Esophagus squamous epithelium (tissue), 4 donors: ENCODE data around the gene TSHZ2.

ENCODE experiments used
- CTCF ChIP-seq, 6 experiments: fragments of 450-650 bp in 4 of 6; fragments of 200-600 bp in 2 of 6; sonication (generic) in 2 of 6; IDR thresholded peaks; one replicate each; pipeline ENCODE4 v1.5.1; 2016 to 2019; ENCODE audit warnings: antibody characterized with exemption in 6 of 6, mild to moderate bottlenecking in 4 of 6, moderate library complexity in 4 of 6
- POLR2A ChIP-seq, 4 donors: fragments of 450-650 bp; IDR thresholded peaks; one replicate each; pipeline ENCODE4 v1.6.1; 2017; ENCODE audit warnings: antibody characterized with exemption in 4 of 4, mild to moderate bottlenecking in 4 of 4, moderate library complexity in 3 of 4

DNA sequence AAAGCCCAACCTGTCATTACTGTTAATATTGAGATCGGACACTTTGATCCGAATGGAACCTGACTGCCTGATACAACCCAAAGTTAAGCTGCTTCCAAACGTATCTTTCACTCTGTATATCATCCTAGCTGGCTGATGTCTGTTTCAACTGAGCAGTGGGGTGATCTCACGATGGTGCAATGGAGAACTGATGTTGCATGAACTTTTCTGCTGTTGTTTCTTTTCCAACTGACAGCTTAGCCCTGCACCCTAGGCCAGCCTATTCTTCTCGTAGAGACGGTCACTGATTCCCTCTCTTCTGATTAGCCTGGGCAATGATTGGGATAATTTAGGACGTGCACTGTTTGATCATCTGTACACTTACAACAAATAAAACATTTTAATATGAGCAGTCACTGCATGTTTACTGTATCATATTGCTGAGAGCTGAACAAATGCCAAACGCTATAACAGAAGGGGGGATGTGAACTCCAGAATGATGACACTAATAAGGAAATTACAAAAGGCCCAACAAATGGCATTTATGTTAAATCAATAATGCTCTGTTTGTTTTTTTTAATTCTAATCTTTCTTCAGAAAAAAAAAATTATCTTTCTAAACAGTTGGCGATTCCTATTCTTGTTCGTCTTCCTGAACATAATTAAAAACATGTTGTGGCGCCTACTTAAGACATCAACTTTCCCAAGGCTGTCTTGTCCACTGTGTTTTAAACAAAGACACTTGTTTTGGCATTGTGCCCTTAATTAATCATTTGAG is 436.7 kb downstream of the TSHZ2 start:
- TF ChIP-seq CTCF (IDR thresholded peaks at IDR 0.05) (no peak), POLR2A (IDR thresholded peaks at IDR 0.05) (no peak)
